ENCODE results near the gene STK40.

The STK40 gene

GRCh38 chr1:36377791-36378492 lies 7.8 kb downstream of the STK40 start:
- no peak for DNase-seq (ENCODE audit: extremely low read depth in 1 of 2, low read depth in 1 of 2)

- no peak for DNase-seq (ENCODE audit: extremely low read depth in 1 of 2, low read depth in 1 of 2)
Observed at GRCh38 chr1:36372617-36373016, 13.1 kb downstream of the STK40 start.

- DNase-seq (ENCODE audit: extremely low read depth in 1 of 2, low read depth in 1 of 2): peak; percentile 59 to 77
Observed at GRCh38 chr1:36369061-36369861, 16.5 kb downstream of the STK40 start.

- DNase-seq (ENCODE audit: extremely low read depth in 1 of 2, low read depth in 1 of 2): no peak
Observed at GRCh38 chr1:36367798-36368197, 17.9 kb downstream of the STK40 start.

GRCh38 chr1:36367066-36367465 lies 18.7 kb downstream of the STK40 start:
- no peak for DNase-seq (ENCODE audit: extremely low read depth in 1 of 2, low read depth in 1 of 2)

GRCh38 chr1:36366091-36366661 lies 19.5 kb downstream of the STK40 start:
- peak in 1 of 2 donors; percentile 23 for DNase-seq (ENCODE audit: extremely low read depth in 1 of 2, low read depth in 1 of 2)

GRCh38 chr1:36365381-36365780 lies 20.3 kb downstream of the STK40 start:
- no peak for DNase-seq (ENCODE audit: extremely low read depth in 1 of 2, low read depth in 1 of 2)

GRCh38 chr1:36359911-36360550 lies 25.7 kb downstream of the STK40 start:
- no peak for DNase-seq (ENCODE audit: extremely low read depth in 1 of 2, low read depth in 1 of 2)

- no peak for DNase-seq (ENCODE audit: extremely low read depth in 1 of 2, low read depth in 1 of 2)
Observed at GRCh38 chr1:36359383-36359782, 26.3 kb downstream of the STK40 start.

- DNase-seq (ENCODE audit: extremely low read depth in 1 of 2, low read depth in 1 of 2): no peak
Observed at GRCh38 chr1:36358514-36359084, 27.1 kb downstream of the STK40 start.

GRCh38 chr1:36355811-36356210 lies 29.9 kb downstream of the STK40 start:
- no peak for DNase-seq (ENCODE audit: extremely low read depth in 1 of 2, low read depth in 1 of 2)

- DNase-seq (ENCODE audit: extremely low read depth in 1 of 2, low read depth in 1 of 2): no peak
Observed at GRCh38 chr1:36354486-36354885, 31.2 kb downstream of the STK40 start.

- DNase-seq (ENCODE audit: extremely low read depth in 1 of 2, low read depth in 1 of 2): no peak
Observed at GRCh38 chr1:36352910-36353878, 32.5 kb downstream of the STK40 start.

GRCh38 chr1:36352125-36352909 lies 33.4 kb downstream of the STK40 start:
- no peak for DNase-seq (ENCODE audit: extremely low read depth in 1 of 2, low read depth in 1 of 2)

GRCh38 chr1:36351227-36351977 lies 34.3 kb downstream of the STK40 start:
- DNase-seq (ENCODE audit: extremely low read depth in 1 of 2, low read depth in 1 of 2): no peak

- peak in 1 of 2 donors; percentile 17 for DNase-seq (ENCODE audit: extremely low read depth in 1 of 2, low read depth in 1 of 2)
Observed at GRCh38 chr1:36350659-36351226, 35.0 kb downstream of the STK40 start.

- DNase-seq (ENCODE audit: extremely low read depth in 1 of 2, low read depth in 1 of 2): no peak
Observed at GRCh38 chr1:36349839-36350238, 35.9 kb downstream of the STK40 start.

- no peak for DNase-seq (ENCODE audit: extremely low read depth in 1 of 2, low read depth in 1 of 2)
Observed at GRCh38 chr1:36349241-36349671, 36.5 kb downstream of the STK40 start.

Measured in activated CD8-positive, alpha-beta memory T cell treated with anti-CD3 and anti-CD28 coated beads for 1 hour (primary cell).